ENCODE measurements around the gene BAG3. TPM values are rescaled to one million over a fixed set of nuclear protein-coding genes. Genes with fewer than 3 reads are reported as not detected.
A peak's percentile ranks its signal among the peaks of the same experiment; 100 is the strongest.

The BAG3 gene
- total and polyA plus RNA-seq, 4 donors: 16.8 to 44.8 (median 35.1) TPM

DNA sequence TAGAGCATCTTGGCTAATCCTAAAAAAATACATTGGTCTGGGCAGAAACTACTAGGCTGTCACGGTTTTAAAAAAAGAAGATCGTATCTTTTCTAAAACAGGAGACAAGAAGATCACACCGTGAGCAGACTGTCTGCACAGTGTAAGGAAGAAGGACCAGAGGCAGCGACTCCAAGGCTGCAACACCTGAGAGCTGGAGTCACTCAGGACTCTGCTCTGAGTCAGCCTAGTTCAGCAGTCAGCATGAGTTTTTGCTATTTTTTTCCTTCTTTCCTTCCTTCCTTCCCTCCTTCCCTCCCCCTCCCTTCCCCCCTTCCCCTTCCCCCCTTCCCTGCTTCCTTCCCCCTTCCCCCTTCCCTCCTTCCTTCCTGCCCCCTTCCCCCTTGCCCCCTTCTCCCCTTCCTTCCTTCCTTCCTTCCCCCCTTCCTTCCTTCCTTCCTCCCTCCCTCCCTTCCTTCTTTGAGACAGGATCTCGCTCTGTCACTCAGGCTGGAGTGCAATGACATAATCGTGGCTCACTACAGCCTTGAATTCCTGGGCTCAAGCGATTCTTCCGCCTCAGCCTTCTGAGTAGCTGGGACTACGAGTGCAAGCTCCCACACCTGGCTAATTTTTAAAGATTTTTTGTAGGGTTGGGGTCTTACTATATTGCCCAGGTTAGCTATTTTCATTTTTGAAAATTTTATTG, 24.4 kb downstream of the BAG3 start:
- Histone ChIP-seq H3K9ac (ENCODE audit: insufficient read depth in 1 of 2, low read length in 2 of 2) (no peak overlapping the region), H3K4me1 (ENCODE audit: control insufficient read depth in 5 of 5, insufficient read depth in 5 of 5, low read length in 5 of 5) (peaks cover 0 to 7% (median 0%) of the 10 kb centered on the region in 5 donors), H3K36me3 (ENCODE audit: control insufficient read depth in 4 of 4, insufficient read depth in 4 of 4, low read length in 4 of 4) (peaks cover 16 to 40% (median 21%) of the 10 kb centered on the region in 4 donors), H3K4me3 (no peak overlapping the region), H3K9me3 (ENCODE audit: control insufficient read depth in 4 of 4, insufficient read depth in 3 of 4, low read length in 3 of 4) (no peaks in the 10 kb centered on the region), H3K27ac (ENCODE audit: low read depth in 1 of 2, low read length in 1 of 2) (no peak overlapping the region), H3K27me3 (ENCODE audit: control insufficient read depth in 3 of 3, insufficient read depth in 3 of 3, low read length in 2 of 3) (no peaks in the 10 kb centered on the region)
- WGBS, 2 donors: 73 to 84% methylated on average over 8 to 9 of the region's 9 CpGs
- ATAC-seq (ENCODE audit: insufficient read depth, low FRiP score): no peak
- TF ChIP-seq, protein P1, sequence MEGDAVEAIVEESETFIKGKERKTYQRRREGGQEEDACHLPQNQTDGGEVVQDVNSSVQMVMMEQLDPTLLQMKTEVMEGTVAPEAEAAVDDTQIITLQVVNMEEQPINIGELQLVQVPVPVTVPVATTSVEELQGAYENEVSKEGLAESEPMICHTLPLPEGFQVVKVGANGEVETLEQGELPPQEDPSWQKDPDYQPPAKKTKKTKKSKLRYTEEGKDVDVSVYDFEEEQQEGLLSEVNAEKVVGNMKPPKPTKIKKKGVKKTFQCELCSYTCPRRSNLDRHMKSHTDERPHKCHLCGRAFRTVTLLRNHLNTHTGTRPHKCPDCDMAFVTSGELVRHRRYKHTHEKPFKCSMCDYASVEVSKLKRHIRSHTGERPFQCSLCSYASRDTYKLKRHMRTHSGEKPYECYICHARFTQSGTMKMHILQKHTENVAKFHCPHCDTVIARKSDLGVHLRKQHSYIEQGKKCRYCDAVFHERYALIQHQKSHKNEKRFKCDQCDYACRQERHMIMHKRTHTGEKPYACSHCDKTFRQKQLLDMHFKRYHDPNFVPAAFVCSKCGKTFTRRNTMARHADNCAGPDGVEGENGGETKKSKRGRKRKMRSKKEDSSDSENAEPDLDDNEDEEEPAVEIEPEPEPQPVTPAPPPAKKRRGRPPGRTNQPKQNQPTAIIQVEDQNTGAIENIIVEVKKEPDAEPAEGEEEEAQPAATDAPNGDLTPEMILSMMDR (IDR thresholded peaks at IDR 0.05; ENCODE audit: control extremely low read depth, extremely low read depth): no peak
- no peak for DNase-seq

DNA sequence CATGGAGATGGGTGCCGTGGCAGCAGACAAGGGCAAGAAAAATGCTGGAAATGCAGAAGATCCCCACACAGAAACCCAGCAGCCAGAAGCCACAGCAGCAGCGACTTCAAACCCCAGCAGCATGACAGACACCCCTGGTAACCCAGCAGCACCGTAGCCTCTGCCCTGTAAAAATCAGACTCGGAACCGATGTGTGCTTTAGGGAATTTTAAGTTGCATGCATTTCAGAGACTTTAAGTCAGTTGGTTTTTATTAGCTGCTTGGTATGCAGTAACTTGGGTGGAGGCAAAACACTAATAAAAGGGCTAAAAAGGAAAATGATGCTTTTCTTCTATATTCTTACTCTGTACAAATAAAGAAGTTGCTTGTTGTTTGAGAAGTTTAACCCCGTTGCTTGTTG, 25.9 kb downstream of the BAG3 start:
- Histone ChIP-seq H3K9ac (ENCODE audit: insufficient read depth in 1 of 2, low read length in 2 of 2) (no peak overlapping the region), H3K27me3 (ENCODE audit: control insufficient read depth in 3 of 3, insufficient read depth in 3 of 3, low read length in 2 of 3) (no peaks in the 10 kb centered on the region), H3K27ac (ENCODE audit: low read depth in 1 of 2, low read length in 1 of 2) (no peak overlapping the region), H3K4me3 (no peak overlapping the region), H3K36me3 (ENCODE audit: control insufficient read depth in 4 of 4, insufficient read depth in 4 of 4, low read length in 4 of 4) (peaks cover 14 to 31% (median 19%) of the 10 kb centered on the region in 4 donors), H3K9me3 (ENCODE audit: control insufficient read depth in 4 of 4, insufficient read depth in 3 of 4, low read length in 3 of 4) (no peaks in the 10 kb centered on the region), H3K4me1 (ENCODE audit: control insufficient read depth in 5 of 5, insufficient read depth in 5 of 5, low read length in 5 of 5) (peaks cover 0 to 13% (median 0%) of the 10 kb centered on the region in 5 donors)
- TF ChIP-seq, protein P1 (IDR thresholded peaks at IDR 0.05; ENCODE audit: control extremely low read depth, extremely low read depth): no peak
- DNase-seq: no peak
- WGBS, 2 donors: 93 to 94% methylated on average over 6 of the region's 6 CpGs
- ATAC-seq (ENCODE audit: insufficient read depth, low FRiP score): no peak

DNA sequence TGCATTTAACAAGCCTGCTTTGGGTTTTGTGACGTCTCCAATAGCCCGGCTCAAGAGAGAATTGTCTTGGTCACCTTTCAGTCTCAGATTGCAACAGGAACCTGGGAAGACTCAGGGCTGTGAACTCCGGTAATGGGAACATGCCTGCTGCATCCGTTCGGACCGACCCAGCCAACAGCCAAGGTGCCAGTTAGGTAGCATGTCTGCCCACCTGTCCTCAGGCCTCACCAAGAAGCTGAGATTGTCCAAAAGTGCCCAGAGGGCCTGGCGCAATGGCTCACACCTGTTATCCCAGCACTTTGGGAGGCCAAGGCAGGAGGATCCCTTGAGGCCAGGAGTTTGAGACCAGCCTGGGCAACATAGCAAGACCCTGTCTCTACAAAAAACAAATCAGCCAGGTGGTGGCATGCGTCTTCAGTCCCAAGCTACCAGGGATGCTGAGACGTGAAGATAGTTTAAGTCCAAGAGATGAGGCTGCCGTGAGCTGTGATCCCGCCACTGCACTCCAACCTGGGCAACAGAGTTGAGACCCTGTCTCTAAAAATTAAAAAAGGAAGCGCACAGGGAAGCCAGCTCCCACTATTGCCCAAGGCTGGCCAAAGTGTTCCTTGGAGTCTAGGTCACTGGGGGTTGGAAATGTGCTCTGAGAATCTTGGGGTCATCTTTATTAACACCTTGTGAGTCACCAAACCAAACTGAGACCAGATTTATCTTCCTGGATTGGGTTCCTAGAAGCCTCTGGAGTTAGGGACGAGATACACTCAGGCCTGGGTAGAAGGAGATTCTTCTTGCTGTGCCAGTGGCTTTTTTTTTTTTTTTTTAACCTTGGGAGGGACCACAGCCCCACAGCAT, 26.9 kb downstream of the BAG3 start:
- Histone ChIP-seq H3K27me3 (ENCODE audit: control insufficient read depth in 3 of 3, insufficient read depth in 3 of 3, low read length in 2 of 3) (no peaks in the 10 kb centered on the region), H3K36me3 (ENCODE audit: control insufficient read depth in 4 of 4, insufficient read depth in 4 of 4, low read length in 4 of 4) (peaks cover 8 to 21% (median 17%) of the 10 kb centered on the region in 4 donors), H3K4me3 (no peak overlapping the region), H3K9me3 (ENCODE audit: control insufficient read depth in 4 of 4, insufficient read depth in 3 of 4, low read length in 3 of 4) (no peaks in the 10 kb centered on the region), H3K27ac (ENCODE audit: low read depth in 1 of 2, low read length in 1 of 2) (peak overlapping the region in 1 of 2 donors; percentile 24), H3K9ac (ENCODE audit: insufficient read depth in 1 of 2, low read length in 2 of 2) (no peak overlapping the region), H3K4me1 (ENCODE audit: control insufficient read depth in 5 of 5, insufficient read depth in 5 of 5, low read length in 5 of 5) (peaks cover 0 to 13% (median 0%) of the 10 kb centered on the region in 5 donors)
- ATAC-seq (ENCODE audit: insufficient read depth, low FRiP score) (no peak), DNase-seq (no peak)
- WGBS, 2 donors: 96 to 98% methylated on average over 13 of the region's 13 CpGs
- TF ChIP-seq, protein P1 (IDR thresholded peaks at IDR 0.05; ENCODE audit: control extremely low read depth, extremely low read depth): no peak
